Hepatocyte (in vitro differentiated cells): ENCODE measurements around the gene PSMB7.

Source experiments
- EZH2phosphoT487 ChIP-seq: fragments of 200-600 bp; sonication (generic); IDR thresholded peaks from one replicate; pipeline ENCODE4 v1.6.1; 2018; ENCODE audit warnings: antibody characterized with exemption, mild to moderate bottlenecking, low read depth, moderate library complexity; ENCODE audit not compliant: unreplicated experiment, severe bottlenecking
- TF ChIP-seq, protein P1 (sequence below): fragments of 200-600 bp; sonication (generic); IDR thresholded peaks from 2 replicates; pipeline ENCODE4 v1.5.1; 2016; ENCODE audit warnings: antibody characterized with exemption, mild to moderate bottlenecking; ENCODE audit not compliant: poor library complexity

- TF ChIP-seq, protein P1, sequence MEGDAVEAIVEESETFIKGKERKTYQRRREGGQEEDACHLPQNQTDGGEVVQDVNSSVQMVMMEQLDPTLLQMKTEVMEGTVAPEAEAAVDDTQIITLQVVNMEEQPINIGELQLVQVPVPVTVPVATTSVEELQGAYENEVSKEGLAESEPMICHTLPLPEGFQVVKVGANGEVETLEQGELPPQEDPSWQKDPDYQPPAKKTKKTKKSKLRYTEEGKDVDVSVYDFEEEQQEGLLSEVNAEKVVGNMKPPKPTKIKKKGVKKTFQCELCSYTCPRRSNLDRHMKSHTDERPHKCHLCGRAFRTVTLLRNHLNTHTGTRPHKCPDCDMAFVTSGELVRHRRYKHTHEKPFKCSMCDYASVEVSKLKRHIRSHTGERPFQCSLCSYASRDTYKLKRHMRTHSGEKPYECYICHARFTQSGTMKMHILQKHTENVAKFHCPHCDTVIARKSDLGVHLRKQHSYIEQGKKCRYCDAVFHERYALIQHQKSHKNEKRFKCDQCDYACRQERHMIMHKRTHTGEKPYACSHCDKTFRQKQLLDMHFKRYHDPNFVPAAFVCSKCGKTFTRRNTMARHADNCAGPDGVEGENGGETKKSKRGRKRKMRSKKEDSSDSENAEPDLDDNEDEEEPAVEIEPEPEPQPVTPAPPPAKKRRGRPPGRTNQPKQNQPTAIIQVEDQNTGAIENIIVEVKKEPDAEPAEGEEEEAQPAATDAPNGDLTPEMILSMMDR = no peak
- TF ChIP-seq EZH2phosphoT487 = no peak
Observed at GRCh38 chr9:124366476-124367220, 48.6 kb downstream of the PSMB7 start.
